ENCODE measurements around the gene NRN1. TPM values are rescaled to one million over a fixed set of nuclear protein-coding genes. Genes with fewer than 3 reads are reported as not detected.

The NRN1 gene
- polyA plus RNA-seq, 1 of the 3 experiments (the other 2 are of a cell fraction) = 8.9 TPM

- TF ChIP-seq NFIC (IDR thresholded peaks at IDR 0.05; ENCODE audit: borderline replicate concordance) (no peak), GABPA (IDR thresholded peaks at IDR 0.05; ENCODE audit: low read depth) (no peak), RAD21 (IDR thresholded peaks at IDR 0.05; ENCODE audit: low read length) (no peak), USF1 (IDR thresholded peaks at IDR 0.05; ENCODE audit: borderline replicate concordance, low read depth) (no peak)
These were observed 45.5 kb upstream of the NRN1 start (continued) for GRCh38 chr6:6052216-6052615.

- DNase-seq = no peak
- Histone ChIP-seq H3K9ac (no peak overlapping the region), H3K9me3 (no peaks in the 10 kb centered on the region), H3K27me3 (ENCODE audit: insufficient read depth) (no peaks in the 10 kb centered on the region; the same call in 1 of the 2 replicates), H3K9me2 (no peaks in the 10 kb centered on the region), H3K4me2 (no peak overlapping the region), H3K27ac (ENCODE audit: low read depth in 2 of 2, low read length in 1 of 2) (no peak overlapping the region), H3K79me2 (ENCODE audit: insufficient read depth) (no peaks in the 10 kb centered on the region), H4K20me1 (ENCODE audit: insufficient read depth) (no peaks in the 10 kb centered on the region), H3F3A (replicated peaks; ENCODE audit: insufficient read depth) (peaks cover 6% of the 10 kb centered on the region), H2AFZ (ENCODE audit: low read depth) (no peak overlapping the region), H3K4me1 (ENCODE audit: control insufficient read depth in 1 of 2, insufficient read depth in 2 of 2, low read depth in 1 of 2, low read length in 1 of 2) (no peaks in the 10 kb centered on the region), H3K36me3 (replicated peaks in 1 of 2; ENCODE audit: control insufficient read depth in 1 of 2, insufficient read depth in 2 of 2, low read length in 1 of 2) (no peaks in the 10 kb centered on the region), H3K4me3 (ENCODE audit: low read depth in 2 of 2, low read length in 1 of 2) (no peak overlapping the region)
- 5% methylated on average over 2 of the region's 2 CpGs for WGBS (ENCODE audit: low lambda C conversion rate)
- CTCF ChIA-PET = interaction anchor here (1.1 kb wide), 1 partner anchor 11 kb away, joined by 3 read pairs; no protein-coding TSS in a partner anchor
- TF ChIP-seq MXI1 (IDR thresholded peaks at IDR 0.05; ENCODE audit: low read depth, low read length) = no peak
- no peak for TF ChIP-seq SMC3 (IDR thresholded peaks at IDR 0.05; ENCODE audit: low read depth, low read length)
- TF ChIP-seq ZBTB33 (IDR thresholded peaks at IDR 0.05; ENCODE audit: borderline replicate concordance, low read depth) = no peak
- no peak for TF ChIP-seq REST (IDR thresholded peaks at IDR 0.05; ENCODE audit: low read depth, low read length)
- TF ChIP-seq FOSL2 (IDR thresholded peaks at IDR 0.05; ENCODE audit: borderline replicate concordance, low read depth) = no peak
- no peak for TF ChIP-seq RCOR1 (IDR thresholded peaks at IDR 0.05; ENCODE audit: low read length)
- TF ChIP-seq SIN3A (IDR thresholded peaks at IDR 0.05; ENCODE audit: borderline replicate concordance, low read depth, low read length) = no peak
- no peak for TF ChIP-seq GABPA (IDR thresholded peaks at IDR 0.05; ENCODE audit: low read depth)
- no peak for TF ChIP-seq EZH2phosphoT487 (IDR thresholded peaks at IDR 0.05; ENCODE audit: borderline replicate concordance, low read depth)
- TF ChIP-seq EP300 (IDR thresholded peaks at IDR 0.05; ENCODE audit: borderline replicate concordance in 1 of 2, low read depth in 1 of 2, low read length in 1 of 2) = no peak
- no peak for TF ChIP-seq USF1 (IDR thresholded peaks at IDR 0.05; ENCODE audit: borderline replicate concordance, low read depth)
- TF ChIP-seq USF2 (IDR thresholded peaks at IDR 0.05; ENCODE audit: borderline replicate concordance, low read depth, low read length) = no peak
- POLR2A ChIA-PET = no interaction called here
These were observed 40.0 kb upstream of the NRN1 start for GRCh38 chr6:6046716-6047115.

Measured in SK-N-SH (cell line).